ENCODE data around the gene GRK1.
A peak's percentile ranks its signal among the peaks of the same experiment; 100 is the strongest.
"Not testable (repeated sequence)": the region's sequence is repeated elsewhere in the genome, so short reads cannot be mapped to it uniquely, and the experiment has no call there.

The GRK1 gene

DNA sequence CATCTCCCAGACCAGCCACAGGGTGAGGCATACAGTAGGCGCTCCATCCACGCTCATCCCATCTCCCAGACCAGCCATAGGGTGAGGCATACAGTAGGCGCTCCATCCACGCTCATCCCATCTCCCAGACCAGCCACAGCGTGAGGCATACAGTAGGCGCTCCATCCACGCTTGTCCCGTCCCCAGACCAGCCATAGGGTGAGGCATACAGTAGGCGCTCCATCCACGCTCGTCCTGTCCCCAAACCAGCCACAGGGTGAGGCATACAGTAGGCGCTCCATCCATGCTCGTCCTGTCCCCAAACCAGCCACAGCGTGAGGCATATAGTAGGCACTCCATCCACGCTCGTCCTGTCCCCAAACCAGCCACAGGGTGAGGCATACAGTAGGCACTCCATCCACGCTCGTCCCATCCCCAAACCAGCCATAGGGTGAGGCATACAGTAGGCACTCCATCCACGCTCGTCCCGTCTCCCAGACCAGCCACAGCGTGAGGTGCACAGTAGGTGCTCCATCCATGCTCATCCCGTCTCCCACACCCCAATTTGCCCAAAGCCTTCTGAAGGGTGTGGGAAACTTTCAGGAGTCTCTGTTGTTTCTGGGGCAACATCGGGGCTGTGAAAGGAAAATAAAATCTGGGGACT, 78.6 kb downstream of the GRK1 start:
- H3K4me1 Mint-ChIP-seq: peaks cover 24% of the 10 kb centered on the region
- H3K4me3 Mint-ChIP-seq; DNase-seq (ENCODE audit: low spot score in 2 of 2); H3K9me3 Mint-ChIP-seq; H3K36me3 Mint-ChIP-seq; H3K27ac Mint-ChIP-seq; ATAC-seq: not testable (repeated sequence)

DNA sequence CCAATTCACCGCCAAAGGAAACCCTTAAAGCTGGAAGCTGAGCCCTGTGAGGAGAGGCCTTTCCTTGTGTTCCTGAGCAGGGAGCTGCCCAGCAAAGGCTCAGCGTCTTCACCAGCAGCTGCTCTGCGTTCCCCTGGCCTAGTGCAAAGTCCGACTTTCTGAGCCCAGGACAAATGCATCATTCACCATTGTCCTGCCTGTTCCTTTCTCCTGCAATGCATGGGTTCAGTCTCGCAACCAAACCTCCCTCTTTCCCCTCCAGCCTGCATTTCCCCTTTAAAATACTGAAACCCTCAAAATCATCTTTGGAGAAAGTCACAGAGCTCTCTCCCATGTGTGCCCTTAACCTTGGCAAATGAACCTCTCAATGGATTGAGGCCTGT, 79.1 kb downstream of the GRK1 start:
- H3K27ac Mint-ChIP-seq: no peak overlapping the region
- H3K4me1 Mint-ChIP-seq: peaks cover 23% of the 10 kb centered on the region
- no peak overlapping the region for H3K4me3 Mint-ChIP-seq
- H3K9me3 Mint-ChIP-seq: no peaks in the 10 kb centered on the region
- H3K36me3 Mint-ChIP-seq: no peaks in the 10 kb centered on the region
- DNase-seq (ENCODE audit: low spot score in 2 of 2) (no peak), ATAC-seq (no peak)

DNA sequence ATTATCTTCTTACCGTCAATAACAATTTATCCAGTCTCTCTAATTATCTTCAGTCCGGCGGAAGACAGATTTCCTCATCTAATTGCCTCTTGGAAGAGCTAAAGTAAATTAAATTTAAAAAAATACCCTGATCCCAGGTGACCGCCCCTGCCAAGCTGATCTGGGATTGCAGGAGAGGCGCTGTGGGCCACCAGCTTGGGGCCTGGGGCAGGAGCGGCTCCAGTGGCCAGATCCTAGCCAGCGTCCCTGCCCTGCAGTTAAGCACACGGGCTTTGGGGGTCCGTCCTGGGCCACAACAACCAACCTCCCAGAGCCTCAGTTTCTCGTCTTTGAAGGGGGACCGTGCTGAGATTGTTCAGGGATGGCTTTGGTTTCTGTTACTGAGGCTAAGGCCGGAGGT, 79.7 kb downstream of the GRK1 start:
- Mint-ChIP-seq H3K4me1 (peaks cover 19% of the 10 kb centered on the region), H3K4me3 (no peak overlapping the region), H3K9me3 (no peaks in the 10 kb centered on the region), H3K36me3 (no peaks in the 10 kb centered on the region), H3K27ac (no peak overlapping the region)
- DNase-seq (ENCODE audit: low spot score in 2 of 2): no peak
- ATAC-seq: no peak

DNA sequence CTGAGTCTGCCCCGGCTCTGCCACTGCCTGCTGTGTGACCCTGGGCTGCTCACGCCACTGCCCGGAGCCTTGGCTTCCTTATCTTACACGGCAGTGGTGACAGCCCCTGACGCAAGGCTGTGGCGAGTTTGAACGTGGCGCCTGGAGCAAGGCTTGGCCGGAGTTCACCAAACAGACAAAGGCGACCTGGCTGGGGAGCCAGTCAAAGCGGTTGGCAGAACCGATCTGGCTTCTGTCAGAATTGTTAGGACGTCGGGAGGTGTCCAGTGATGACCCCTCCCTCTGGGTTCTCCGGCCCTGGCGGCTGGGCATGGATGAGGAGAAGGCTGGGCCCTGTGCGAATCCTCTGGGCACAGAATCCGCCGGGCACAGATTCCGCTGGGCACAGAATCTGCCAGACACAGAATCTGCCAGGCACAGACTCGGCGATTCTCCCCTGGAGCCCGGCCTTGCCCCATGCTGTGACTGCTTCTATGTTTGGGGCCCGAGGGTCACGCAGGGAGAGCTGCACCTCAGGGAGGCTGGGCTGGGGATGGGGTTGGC, 80.3 kb downstream of the GRK1 start:
- H3K4me1 Mint-ChIP-seq: peaks cover 13% of the 10 kb centered on the region
- H3K27ac Mint-ChIP-seq: no peak overlapping the region
- no peaks in the 10 kb centered on the region for H3K36me3 Mint-ChIP-seq
- peak; percentile 33 for ATAC-seq
- no peak overlapping the region for H3K4me3 Mint-ChIP-seq
- DNase-seq (ENCODE audit: low spot score in 2 of 2): no peak
- no peaks in the 10 kb centered on the region for H3K9me3 Mint-ChIP-seq

DNA sequence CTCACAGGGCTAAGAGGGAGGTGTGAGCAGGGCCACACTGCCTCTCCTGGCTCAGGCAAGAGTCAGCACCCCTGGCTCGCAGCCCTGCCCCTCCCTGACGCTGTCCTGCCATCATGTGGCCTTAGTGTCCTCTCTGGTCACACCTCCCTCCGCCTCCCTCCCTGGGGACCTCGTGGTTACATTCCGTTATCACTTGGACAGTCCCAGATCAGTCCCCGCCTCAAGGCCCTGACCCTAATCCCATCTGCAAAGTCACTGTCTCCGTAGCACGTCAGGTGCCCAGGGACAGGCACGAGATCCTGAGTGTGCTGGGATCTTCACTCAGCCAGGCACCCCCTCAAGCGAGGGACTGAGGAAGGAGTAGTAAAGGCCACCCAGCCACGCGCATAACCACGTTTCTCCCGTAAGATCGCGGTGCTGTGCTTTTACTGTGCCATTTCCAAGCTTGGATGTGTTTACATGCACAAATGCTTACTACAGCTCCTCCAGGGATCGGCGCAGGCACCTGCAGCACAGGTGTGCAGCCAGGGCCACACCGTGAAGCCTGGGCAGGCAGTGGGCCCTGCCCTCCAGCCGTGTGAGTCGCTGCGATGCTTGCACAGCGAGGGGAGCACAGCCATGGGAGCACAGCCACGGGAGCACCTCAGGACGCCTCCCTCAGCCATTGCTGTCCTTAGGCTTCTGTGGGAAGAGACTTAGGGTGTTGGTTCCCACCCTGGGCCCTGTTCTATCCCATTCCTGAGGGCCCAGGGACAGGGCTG, 81.3 kb downstream of the GRK1 start:
- Mint-ChIP-seq H3K4me3 (no peak overlapping the region), H3K27ac (no peak overlapping the region), H3K36me3 (no peaks in the 10 kb centered on the region), H3K9me3 (no peaks in the 10 kb centered on the region), H3K4me1 (peaks cover 12% of the 10 kb centered on the region)
- no peak for DNase-seq (ENCODE audit: low spot score in 2 of 2)
- ATAC-seq: peak; percentile 38

DNA sequence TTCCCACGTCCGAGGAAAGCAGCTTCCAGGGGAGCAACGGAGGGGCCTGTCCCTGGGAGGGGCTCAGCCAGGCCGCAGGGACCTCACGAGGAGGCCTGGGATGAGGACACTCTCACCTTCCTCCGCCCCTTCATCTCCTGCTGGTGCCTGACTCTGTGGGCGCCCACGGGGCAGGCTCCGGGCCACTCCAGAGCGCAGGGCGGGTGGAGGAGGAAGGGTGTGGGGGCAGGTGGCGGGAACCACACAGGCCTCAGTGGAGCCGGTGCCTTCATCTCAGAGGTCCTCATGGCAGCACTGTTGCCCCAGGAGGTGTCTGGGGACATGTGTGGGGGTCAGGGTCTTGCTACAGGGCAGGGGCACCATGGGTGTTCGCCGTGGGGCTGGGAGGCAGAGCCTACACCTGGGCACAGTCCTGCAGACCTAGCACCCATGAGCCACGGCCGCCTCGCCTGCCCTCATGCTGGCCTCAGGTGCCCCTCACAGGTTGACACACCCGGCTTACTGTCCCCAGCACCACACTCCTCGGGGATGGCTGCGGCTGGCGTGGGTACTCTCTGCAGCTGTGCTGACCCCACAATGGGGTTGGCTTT, 81.9 kb downstream of the GRK1 start:
- no peak overlapping the region for H3K27ac Mint-ChIP-seq
- DNase-seq (ENCODE audit: low spot score in 2 of 2): no peak
- no peaks in the 10 kb centered on the region for H3K36me3 Mint-ChIP-seq
- H3K4me3 Mint-ChIP-seq: no peak overlapping the region
- peak; percentile 32 for ATAC-seq
- H3K4me1 Mint-ChIP-seq: peaks cover 12% of the 10 kb centered on the region
- no peaks in the 10 kb centered on the region for H3K9me3 Mint-ChIP-seq

DNA sequence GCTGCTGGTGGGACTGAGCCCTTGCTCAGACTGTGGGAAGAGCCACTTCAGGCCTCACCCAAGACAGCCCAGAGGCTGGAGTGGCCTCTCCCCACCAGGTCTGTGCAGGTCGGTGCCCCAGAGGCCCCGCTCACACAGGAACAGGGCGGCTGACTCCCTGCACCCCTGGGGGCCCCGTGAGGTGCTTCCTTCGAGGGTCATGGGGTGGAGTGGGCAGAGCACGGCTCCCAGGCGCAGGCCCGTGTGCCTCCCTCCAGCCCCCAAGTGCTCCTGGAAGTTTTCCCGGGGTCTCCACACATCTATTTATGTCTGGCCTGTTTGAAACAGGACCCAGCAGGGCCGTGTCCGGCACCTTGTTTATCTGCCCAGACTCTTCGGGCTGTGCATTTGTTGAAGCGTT, 82.5 kb downstream of the GRK1 start:
- no peak for DNase-seq (ENCODE audit: low spot score in 2 of 2)
- Mint-ChIP-seq H3K36me3 (no peaks in the 10 kb centered on the region), H3K4me1 (peaks cover 11% of the 10 kb centered on the region), H3K9me3 (no peaks in the 10 kb centered on the region), H3K27ac (no peak overlapping the region), H3K4me3 (no peak overlapping the region)
- no peak for ATAC-seq

DNA sequence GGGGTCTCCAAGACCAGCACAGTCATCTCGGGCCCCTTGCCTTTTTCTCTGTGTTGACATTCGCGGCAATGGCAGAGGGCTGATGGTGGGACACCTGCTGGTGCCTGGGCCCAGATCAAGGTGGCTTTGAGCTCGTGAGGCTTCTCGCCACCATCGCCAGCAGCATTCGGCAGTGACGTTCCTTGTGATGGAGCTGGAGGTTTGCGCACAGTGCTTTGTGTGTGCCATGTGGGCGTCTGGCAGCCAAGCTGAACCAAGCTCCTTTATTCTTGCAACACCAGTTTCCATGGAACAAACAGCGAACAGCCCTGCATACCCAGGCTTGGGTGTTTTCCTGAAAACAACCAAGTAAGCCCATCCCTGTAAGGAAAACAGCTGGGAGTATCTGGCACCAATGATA, 82.9 kb downstream of the GRK1 start:
- Mint-ChIP-seq H3K4me1 (peaks cover 7% of the 10 kb centered on the region), H3K27ac (no peak overlapping the region), H3K36me3 (no peaks in the 10 kb centered on the region), H3K9me3 (no peaks in the 10 kb centered on the region), H3K4me3 (no peak overlapping the region)
- no peak for DNase-seq (ENCODE audit: low spot score in 2 of 2)
- ATAC-seq: no peak

DNA sequence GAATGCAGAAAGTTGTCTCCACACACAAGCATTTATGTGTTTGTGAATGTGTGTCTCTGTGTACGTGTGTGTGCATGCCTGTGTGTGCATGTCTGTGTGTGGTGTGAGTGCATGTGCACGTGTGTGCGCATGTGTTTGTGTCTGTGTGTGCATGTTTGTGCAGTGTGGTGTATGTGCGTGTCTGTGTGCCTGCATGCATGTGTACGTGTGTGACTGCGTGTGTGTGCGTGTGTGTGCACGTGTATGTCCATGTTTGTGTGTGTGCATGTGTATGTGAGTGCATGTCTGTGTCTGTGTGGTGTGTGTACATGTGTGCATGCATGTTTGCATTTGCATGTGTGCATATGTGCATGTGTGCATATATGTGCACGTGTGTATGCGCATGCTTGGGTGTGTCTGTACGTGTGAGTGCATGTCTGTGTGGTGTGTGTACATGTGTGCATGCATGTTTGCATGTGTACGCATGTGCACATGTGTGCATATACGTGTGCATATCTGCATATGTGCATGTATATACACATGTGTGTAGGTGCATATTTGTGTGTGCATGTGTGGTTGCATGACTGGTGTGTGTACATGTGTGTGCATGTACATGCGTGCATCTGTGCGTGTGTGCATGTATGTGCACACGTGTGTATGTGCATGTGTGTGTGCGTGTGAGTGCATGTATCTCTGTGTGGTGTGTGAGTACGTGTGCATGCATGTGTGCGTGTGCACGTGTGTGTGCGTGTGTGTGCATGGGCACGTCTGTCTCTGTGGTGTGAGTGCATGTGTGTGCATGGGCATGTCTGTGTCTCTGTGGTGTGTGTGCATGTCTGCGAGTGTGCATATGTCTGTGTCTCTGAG, 83.8 kb downstream of the GRK1 start:
- DNase-seq (ENCODE audit: low spot score in 2 of 2) (no peak), ATAC-seq (no peak)
- no peaks in the 10 kb centered on the region for H3K9me3 Mint-ChIP-seq
- H3K4me3 Mint-ChIP-seq: no peak overlapping the region
- H3K36me3 Mint-ChIP-seq: no peaks in the 10 kb centered on the region
- H3K27ac Mint-ChIP-seq: no peak overlapping the region
- peaks cover 6% of the 10 kb centered on the region for H3K4me1 Mint-ChIP-seq

DNA sequence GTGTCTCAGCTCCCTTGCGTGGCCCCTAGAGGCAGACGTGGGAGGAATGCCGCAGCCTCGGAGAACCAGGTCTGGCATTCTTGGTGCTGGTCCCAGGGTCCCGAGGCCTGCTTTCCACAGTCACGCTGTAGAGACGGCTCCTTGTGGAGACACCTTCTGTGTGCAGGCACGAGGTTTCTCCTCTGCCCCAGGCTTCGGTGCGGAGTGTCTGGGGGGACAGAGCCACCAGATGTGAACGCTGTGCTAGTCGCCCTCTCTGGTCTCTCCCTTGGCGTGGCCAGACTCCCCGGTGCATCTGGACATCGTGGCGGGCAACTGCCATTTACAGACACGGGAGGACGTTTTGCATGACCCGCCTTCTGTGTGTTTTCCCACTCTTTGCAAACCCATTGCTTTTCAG, 84.5 kb downstream of the GRK1 start:
- peaks cover 6% of the 10 kb centered on the region for H3K4me1 Mint-ChIP-seq
- no peak for DNase-seq (ENCODE audit: low spot score in 2 of 2)
- no peaks in the 10 kb centered on the region for H3K9me3 Mint-ChIP-seq
- H3K36me3 Mint-ChIP-seq: no peaks in the 10 kb centered on the region
- no peak for ATAC-seq
- no peak overlapping the region for H3K4me3 Mint-ChIP-seq
- no peak overlapping the region for H3K27ac Mint-ChIP-seq

DNA sequence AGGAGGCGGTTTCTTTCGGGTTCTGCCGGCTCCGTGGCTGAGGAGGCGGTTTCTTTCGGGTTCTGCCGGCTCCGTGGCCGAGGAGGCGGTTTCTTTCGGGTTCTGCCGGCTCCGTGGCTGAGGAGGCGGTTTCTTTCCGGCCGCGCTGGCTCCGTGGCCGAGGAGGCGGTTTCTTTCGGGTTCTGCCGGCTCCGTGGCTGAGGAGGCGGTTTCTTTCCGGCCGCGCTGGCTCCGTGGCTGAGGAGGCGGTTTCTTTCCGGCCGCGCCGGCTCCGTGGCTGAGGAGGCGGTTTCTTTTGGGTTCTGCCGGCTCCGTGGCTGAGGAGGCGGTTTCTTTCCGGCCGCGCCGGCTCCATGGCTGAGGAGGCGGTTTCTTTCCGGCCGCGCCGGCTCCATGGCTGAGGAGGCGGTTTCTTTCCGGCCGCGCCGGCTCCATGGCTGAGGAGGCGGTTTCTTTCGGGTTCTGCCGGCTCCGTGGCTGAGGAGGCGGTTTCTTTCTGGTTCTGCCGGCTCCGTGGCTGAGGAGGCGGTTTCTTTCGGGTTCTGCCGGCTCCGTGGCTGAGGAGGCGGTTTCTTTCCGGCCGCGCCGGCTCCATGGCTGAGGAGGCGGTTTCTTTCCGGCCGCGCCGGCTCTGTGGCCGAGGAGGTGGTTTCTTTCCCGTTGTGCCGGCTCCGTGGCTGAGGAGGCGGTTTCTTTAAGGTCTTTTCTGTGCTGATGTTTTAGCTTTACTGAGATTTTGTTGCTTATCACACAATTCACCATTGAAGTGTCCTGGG, 85.4 kb downstream of the GRK1 start:
- H3K27ac Mint-ChIP-seq; H3K9me3 Mint-ChIP-seq; ATAC-seq; H3K36me3 Mint-ChIP-seq; H3K4me3 Mint-ChIP-seq; DNase-seq (ENCODE audit: low spot score in 2 of 2): not testable (repeated sequence)
- peaks cover 12% of the 10 kb centered on the region for H3K4me1 Mint-ChIP-seq

DNA sequence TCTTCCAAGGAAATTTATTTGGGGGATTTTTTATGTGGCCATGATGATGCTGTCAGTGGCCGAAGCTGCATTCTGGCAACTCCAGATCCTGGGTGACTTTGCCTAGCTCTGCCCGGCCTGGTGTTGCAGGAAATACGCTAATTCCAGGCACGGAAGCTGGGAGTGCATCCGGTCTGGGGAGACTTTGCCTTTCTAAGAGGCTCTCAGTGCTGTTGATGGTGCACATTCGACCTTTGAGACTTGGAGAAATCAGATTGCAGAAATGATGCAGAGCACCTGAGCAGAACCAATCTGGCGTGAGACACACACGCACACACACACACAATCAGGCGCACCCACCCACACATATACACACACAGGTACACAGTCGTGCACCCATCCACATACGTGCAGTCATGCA, 86.2 kb downstream of the GRK1 start:
- no peaks in the 10 kb centered on the region for H3K9me3 Mint-ChIP-seq
- H3K4me1 Mint-ChIP-seq: peaks cover 12% of the 10 kb centered on the region
- H3K36me3 Mint-ChIP-seq: no peaks in the 10 kb centered on the region
- DNase-seq (ENCODE audit: low spot score in 2 of 2): no peak
- no peak overlapping the region for H3K27ac Mint-ChIP-seq
- H3K4me3 Mint-ChIP-seq: no peak overlapping the region
- ATAC-seq: no peak

DNA sequence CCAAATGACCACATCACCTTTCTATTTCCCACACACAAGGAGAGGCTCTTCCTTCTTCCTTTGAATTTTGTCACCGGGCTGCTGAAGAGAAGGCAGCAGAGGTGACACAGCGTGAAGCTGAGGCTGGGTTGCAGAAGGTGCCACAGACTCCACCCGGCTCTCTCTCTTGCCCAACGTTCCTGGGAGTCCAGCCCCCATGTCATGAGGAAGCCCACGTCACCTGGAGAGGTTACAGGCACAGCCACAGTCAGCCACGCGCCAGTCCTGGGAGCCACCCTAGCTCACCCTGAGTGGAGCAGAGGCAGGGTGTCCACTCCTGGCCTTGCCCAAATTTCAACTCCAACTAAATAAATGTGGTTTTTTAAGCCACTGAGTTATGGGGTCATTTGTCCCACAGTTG, 87.2 kb downstream of the GRK1 start:
- H3K4me1 Mint-ChIP-seq: peaks cover 19% of the 10 kb centered on the region
- ATAC-seq (no peak), DNase-seq (ENCODE audit: low spot score in 2 of 2) (no peak)
- H3K4me3 Mint-ChIP-seq: no peak overlapping the region
- H3K9me3 Mint-ChIP-seq: no peaks in the 10 kb centered on the region
- no peak overlapping the region for H3K27ac Mint-ChIP-seq
- H3K36me3 Mint-ChIP-seq: no peaks in the 10 kb centered on the region

DNA sequence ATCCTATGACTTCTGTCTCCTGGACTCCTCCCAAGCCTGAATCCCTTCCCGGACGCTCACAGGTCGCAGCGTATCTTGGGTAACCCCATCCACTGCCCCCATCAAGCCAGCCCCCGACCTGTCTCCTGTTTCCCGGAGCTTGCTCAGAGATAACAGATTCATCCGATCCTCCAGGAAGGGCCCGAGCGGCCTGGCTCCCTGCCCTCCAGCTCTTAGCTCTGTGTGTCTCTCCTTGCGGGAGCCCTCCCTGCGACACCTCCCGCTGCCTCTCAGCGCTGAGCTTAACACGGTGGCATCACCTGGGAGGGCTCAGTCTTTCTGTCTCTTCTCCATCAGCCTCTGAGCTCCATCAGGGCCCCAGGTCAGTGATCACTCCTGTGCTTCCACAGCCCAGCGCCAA, 87.7 kb downstream of the GRK1 start:
- ATAC-seq (no peak), DNase-seq (ENCODE audit: low spot score in 2 of 2) (no peak)
- peaks cover 24% of the 10 kb centered on the region for H3K4me1 Mint-ChIP-seq
- H3K36me3 Mint-ChIP-seq: no peaks in the 10 kb centered on the region
- H3K27ac Mint-ChIP-seq: peak overlapping the region; percentile 26
- no peak overlapping the region for H3K4me3 Mint-ChIP-seq
- no peaks in the 10 kb centered on the region for H3K9me3 Mint-ChIP-seq
